GM19455 (cell line): ENCODE data around the gene GATAD2A.
A peak's percentile ranks its signal among the peaks of the same experiment; 100 is the strongest.

Experiments
- ATAC-seq: cut with Tn5 transposase; IDR thresholded peaks from one replicate; pipeline ENCODE4 v1.9.1; 2021; ENCODE audit not compliant: unreplicated experiment

The GATAD2A gene

GRCh38 chr19:19487077-19487949, 81.8 kb downstream of the GATAD2A start:
- no peak for ATAC-seq

DNA sequence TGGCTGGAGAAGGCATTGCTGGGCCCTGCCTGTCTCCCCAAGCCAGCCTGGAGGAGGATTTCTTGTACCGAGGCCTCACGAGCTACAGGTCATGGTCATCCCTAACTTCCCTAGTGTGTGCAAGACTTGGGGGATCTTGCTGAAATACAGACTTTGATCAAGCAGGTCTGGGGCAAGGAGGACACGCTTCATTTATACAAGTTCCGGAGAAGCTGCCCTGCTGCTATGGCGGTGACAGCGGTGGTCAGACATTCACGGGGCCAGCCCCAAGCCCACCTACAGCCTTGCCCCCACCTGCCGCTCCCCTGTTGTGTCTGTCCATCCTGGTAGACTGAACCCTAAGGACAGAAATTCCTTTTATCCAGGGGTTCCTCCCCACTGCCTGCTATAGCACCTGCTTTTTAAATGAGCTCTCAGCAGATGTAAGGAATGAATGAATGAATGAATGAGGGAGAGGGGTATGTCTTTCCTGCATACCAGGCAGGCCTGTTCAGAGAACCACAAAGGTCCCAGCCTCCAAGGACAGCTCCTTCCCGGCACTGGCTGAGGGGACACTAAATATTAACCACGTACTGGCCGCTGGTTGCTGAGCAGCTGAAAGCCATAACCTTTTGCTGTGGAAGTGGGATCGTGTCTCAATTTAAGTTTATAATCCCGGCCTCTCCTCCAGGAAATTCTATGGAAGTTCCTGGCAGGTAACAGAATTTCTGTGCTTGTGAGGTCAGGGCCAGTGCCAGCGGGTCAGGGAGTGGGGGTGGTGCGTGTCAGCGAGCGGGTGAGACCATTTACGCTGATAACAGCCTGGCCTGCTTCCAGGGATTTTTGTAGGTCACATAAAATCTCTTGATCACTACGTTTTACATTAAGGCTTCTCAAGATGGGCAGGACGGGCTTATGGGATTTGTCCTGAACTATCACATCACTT, 82.7 kb downstream of the GATAD2A start:
- ATAC-seq: no peak

- ATAC-seq: peak; percentile 56
Measured at GRCh38 chr19:19488875-19489690, 83.6 kb downstream of the GATAD2A start.

GRCh38 chr19:19489804-19490204, 84.3 kb downstream of the GATAD2A start:
- ATAC-seq: no peak

GRCh38 chr19:19490214-19490968, 84.9 kb downstream of the GATAD2A start:
- ATAC-seq: no peak

DNA sequence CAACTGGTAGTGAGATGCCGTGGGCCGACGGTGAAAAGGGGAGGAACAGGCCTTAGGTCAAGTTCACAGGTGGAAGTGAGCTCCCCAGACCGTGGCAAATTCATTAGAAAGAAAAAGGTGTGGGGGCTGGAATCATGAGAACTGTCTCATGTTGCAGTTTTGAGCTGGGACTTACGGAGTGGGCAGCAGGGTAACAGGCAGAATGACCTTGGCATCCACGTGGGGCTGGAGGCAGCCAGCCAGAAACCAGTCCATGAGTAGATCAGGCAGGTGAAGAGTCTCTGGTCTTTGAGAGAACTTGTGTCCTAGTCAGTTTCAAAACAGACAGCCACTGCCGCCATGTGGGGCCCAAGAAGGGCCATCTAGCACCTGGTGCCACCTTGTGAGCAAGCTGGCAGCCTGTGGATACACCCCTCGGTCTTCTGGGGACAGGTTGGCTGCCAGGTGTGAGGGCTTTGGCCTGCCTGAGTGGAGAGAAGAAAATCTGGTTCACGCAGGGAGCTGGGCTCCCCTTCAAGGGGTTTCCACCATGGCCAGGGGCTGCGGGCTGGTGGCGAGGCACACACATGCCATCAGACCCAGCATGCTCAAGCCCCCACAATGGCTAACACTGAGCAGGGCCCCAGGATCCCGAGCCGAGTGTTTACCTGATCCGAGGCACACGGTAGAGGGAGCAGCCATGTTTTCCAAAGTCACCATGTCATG, 86.0 kb downstream of the GATAD2A start:
- ATAC-seq: no peak

GRCh38 chr19:19492026-19492610, 86.6 kb downstream of the GATAD2A start:
- ATAC-seq: no peak

DNA sequence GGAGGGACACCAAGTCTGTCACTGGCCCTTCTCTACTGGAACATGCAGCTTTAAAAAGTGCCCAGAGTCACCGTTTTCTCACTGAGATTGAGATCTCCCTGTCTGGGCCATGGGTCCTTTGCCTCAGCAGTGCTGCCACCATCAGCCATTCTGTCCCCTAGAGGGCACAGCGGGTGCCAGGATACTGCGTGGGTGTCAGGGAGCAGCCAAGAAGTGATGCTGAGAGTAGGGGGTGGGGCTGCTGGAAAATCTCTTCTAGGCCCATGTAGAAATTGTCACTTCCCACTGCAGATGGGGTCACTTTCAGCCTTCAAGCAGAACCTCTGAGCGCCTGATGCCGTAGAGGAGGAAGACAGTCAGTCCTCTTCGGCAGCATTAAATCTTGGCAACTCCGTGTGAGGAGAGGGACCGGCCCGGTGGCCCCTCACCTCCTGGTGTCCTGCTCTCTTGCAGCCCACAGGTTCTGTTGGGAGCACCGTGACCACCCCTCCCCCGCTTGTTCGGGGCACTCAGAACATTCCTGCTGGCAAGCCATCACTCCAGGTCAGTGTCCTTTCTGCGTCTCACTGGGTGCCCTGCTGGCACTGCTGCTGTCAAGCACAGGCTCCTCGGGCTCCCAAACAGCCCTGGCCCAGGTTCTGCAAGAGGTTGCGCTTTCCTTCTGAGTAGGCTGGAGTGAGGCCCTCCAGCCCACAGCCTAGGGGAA, 88.5 kb downstream of the GATAD2A start:
- no peak for ATAC-seq

- no peak for ATAC-seq
Measured at GRCh38 chr19:19495614-19496603, 90.4 kb downstream of the GATAD2A start.

- no peak for ATAC-seq
Measured at GRCh38 chr19:19498255-19498991, 92.9 kb downstream of the GATAD2A start.

GRCh38 chr19:19499272-19499995, 94.0 kb downstream of the GATAD2A start:
- no peak for ATAC-seq

DNA sequence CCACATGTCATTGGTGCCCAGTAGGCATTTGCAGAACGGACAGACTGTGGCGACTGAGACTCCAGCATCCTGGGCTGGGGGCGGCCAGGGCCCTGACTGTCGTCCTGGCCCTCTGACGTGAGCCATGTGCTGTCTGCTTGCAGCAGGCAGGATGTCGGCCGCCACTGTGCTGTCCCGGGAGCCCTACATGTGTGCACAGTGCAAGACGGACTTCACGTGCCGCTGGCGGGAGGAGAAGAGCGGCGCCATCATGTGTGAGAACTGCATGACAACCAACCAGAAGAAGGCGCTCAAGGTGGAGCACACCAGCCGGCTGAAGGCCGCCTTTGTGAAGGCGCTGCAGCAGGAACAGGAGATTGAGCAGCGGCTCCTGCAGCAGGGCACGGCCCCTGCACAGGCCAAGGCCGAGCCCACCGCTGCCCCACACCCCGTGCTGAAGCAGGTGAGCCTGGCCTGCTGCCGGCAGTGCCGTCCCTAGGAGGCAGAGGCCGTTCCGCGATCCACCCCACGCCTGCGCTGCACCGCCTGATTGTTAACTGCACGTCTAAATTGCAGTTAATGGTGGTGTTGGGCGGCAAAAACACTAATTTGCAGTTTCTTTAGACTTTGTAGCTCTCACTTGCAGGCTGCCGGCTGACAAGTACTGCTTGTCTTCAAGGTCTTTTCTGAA, 95.6 kb downstream of the GATAD2A start:
- ATAC-seq: no peak

GRCh38 chr19:19501798-19502197, 96.3 kb downstream of the GATAD2A start:
- ATAC-seq: no peak

GRCh38 chr19:19502281-19502680, 96.8 kb downstream of the GATAD2A start:
- no peak for ATAC-seq

DNA sequence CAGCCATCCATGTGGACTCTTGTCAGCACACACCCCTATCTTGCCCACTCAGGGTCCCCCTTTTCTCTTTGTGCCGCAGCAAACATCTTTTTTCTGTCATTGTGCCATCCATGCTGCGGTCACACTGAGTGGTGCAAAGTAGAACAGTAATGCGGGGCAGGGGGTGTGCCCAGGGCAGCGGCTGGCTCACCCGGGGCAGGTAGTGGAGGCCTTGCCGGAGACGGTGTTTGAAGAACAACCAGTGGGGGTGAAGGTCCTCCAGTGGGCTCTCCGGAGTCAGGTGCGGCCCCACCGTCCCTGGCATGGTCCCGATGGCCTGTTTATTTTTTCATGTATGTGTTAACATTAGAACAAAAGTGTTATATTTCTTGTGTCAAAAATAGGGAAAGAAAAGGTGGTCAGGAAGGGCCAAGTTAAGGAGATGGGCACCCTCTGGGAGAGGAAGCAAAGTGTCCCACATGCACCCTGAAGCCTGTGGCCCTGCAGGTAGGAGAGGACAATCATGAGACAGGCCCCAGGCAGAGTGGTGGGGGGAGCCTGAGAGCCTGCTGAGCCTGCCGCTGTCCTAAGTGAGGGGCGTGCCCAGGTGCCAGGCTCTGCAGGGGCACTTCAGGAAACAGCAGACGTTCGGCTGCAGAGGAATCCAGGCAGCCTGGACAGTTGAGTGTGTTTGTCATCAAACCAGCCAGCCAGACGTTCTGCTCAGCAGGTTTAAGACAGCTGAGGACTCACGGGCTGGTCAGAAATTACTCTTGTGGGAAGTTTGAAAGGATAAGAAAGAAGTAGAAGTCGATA, 97.5 kb downstream of the GATAD2A start:
- no peak for ATAC-seq
